Trophoblast cell (in vitro differentiated cells and primary cell): ENCODE data around the gene SLFN12L.

ENCODE experiments used
- DNase-seq, 2 donors: peaks; one replicate each; pipeline ENCODE4 v3.0.0-alpha.2; 2016
- H2AFZ ChIP-seq: 2 replicates; pipeline ENCODE4 v1.6.1; 2013; ENCODE audit warnings: low read length, moderate library complexity, mild to moderate bottlenecking; ENCODE audit not compliant: insufficient read depth, poor library complexity
- H2AK5ac ChIP-seq: 2 replicates; pipeline ENCODE4 v1.6.1; 2013; ENCODE audit warnings: mild to moderate bottlenecking, low read length
- H2BK120ac ChIP-seq: 2 replicates; pipeline ENCODE4 v1.6.1; 2013; ENCODE audit warnings: low read length, mild to moderate bottlenecking, moderate library complexity; ENCODE audit not compliant: insufficient read depth, poor library complexity
- H2BK12ac ChIP-seq: 2 replicates; pipeline ENCODE4 v1.6.1; 2013; ENCODE audit warnings: mild to moderate bottlenecking, low read length, moderate library complexity
- H2BK5ac ChIP-seq: 2 replicates; pipeline ENCODE4 v1.6.1; 2013; ENCODE audit warnings: low read length, low read depth, moderate library complexity, mild to moderate bottlenecking; ENCODE audit not compliant: poor library complexity
- H3K14ac ChIP-seq: 2 replicates; pipeline ENCODE4 v1.6.1; 2013; ENCODE audit warnings: mild to moderate bottlenecking, low read length
- H3K18ac ChIP-seq: 2 replicates; pipeline ENCODE4 v1.6.1; 2013; ENCODE audit warnings: mild to moderate bottlenecking, low read length
- H3K23ac ChIP-seq: 2 replicates; pipeline ENCODE4 v1.6.1; 2013; ENCODE audit warnings: low read length
- H3K27ac ChIP-seq: 2 replicates; pipeline ENCODE4 v1.5.1; 2013; ENCODE audit warnings: low read depth, mild to moderate bottlenecking, inconsistent platforms, low read length, moderate library complexity
- H3K27me3 ChIP-seq: 2 replicates; pipeline ENCODE4 v1.6.1; 2013; ENCODE audit warnings: inconsistent platforms, mild to moderate bottlenecking, low read length, moderate library complexity; ENCODE audit not compliant: insufficient read depth
- H3K36me3 ChIP-seq, 2 experiments: 1 replicate in 1 of 2; 2 replicates in 1 of 2; pipeline ENCODE4 v1.6.1; 2013; ENCODE audit warnings: low read length in 2 of 2, mild to moderate bottlenecking in 2 of 2, moderate library complexity in 1 of 2; ENCODE audit not compliant: insufficient read depth in 2 of 2, control insufficient read depth in 1 of 2
- H3K4ac ChIP-seq: 2 replicates; pipeline ENCODE4 v1.6.1; 2013; ENCODE audit warnings: low read depth, mild to moderate bottlenecking, low read length, moderate library complexity
- H3K4me1 ChIP-seq, 2 experiments: 1 replicate in 1 of 2; 2 replicates in 1 of 2; pipeline ENCODE4 v1.6.1; 2013; ENCODE audit warnings: low read length in 2 of 2, mild to moderate bottlenecking in 2 of 2, moderate library complexity in 1 of 2; ENCODE audit not compliant: insufficient read depth in 2 of 2, control insufficient read depth in 1 of 2
- H3K4me2 ChIP-seq: 2 replicates; pipeline ENCODE4 v1.6.1; 2013; ENCODE audit warnings: inconsistent platforms, mild to moderate bottlenecking, low read length, moderate library complexity
- H3K4me3 ChIP-seq: 2 replicates; pipeline ENCODE4 v1.5.1; 2013; ENCODE audit warnings: mild to moderate bottlenecking, low read depth, low read length, inconsistent platforms
- H3K79me1 ChIP-seq: one replicate; pipeline ENCODE4 v1.6.1; 2013; ENCODE audit warnings: low read length
- H3K79me2 ChIP-seq: 2 replicates; pipeline ENCODE4 v1.6.1; 2013; ENCODE audit warnings: low read length, mild to moderate bottlenecking; ENCODE audit not compliant: control insufficient read depth, insufficient read depth, poor library complexity
- H3K9ac ChIP-seq: 2 replicates; pipeline ENCODE4 v1.6.1; 2013; ENCODE audit warnings: mild to moderate bottlenecking, low read length
- H3K9me3 ChIP-seq: 2 replicates; pipeline ENCODE4 v1.6.1; 2013; ENCODE audit warnings: low read depth, mild to moderate bottlenecking, control low read depth, inconsistent platforms, low read length; ENCODE audit not compliant: insufficient read depth
- H4K12ac ChIP-seq: 2 replicates; pipeline ENCODE4 v1.6.1; 2013; ENCODE audit warnings: low read depth, mild to moderate bottlenecking, low read length, moderate library complexity
- H4K8ac ChIP-seq: 2 replicates; pipeline ENCODE4 v1.6.1; 2013; ENCODE audit warnings: low read depth, mild to moderate bottlenecking, low read length, moderate library complexity
- H4K91ac ChIP-seq: one replicate; pipeline ENCODE4 v1.6.1; 2013; ENCODE audit warnings: low read depth, mild to moderate bottlenecking, low read length, moderate library complexity
- WGBS: extraction: QIAGEN DNeasy Blood & Tissue Kit; methylation state at CpG from one replicate; pipeline ENCODE4 v1.1.7; 2013; ENCODE audit warnings: missing lambda C conversion rate; ENCODE audit not compliant: insufficient read length, insufficient coverage; ENCODE audit errors: extremely low coverage; 5-methylcytosine and 5-hydroxymethylcytosine counted together

Gene SLFN12L

GRCh38 chr17:35448214-35448898 is 89.1 kb downstream of the SLFN12L start, which contains the start of gene SLFN13:
SLFN13 (minus strand) TSS chr17:35448766; CDS start chr17:35445680, 3,086 bp downstream.
- peak; percentile 37 to 48 for DNase-seq
- peak within 1 kb of the TSS; percentile 19 for H3K9ac ChIP-seq
- WGBS, result no CpG with 5 or more reads among the region's 44 CpGs

DNA sequence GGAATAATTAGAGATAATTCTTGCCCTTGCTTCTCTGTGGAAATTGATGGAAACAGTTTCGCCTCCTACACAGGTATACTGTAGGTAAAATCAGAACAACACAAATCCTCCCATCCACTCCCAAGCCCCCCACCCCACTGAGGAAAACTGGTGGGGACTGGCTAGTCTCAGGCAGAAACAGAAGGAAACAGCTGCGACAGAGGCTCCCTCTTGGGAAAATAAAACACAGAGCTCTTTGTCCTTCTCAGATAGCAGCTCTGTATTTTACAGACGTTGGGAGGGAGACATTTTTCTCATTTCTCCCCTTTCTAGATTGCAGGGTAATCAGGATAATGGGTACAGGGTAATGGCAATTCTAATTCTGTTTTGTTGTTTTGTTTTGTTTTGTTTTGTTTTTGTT is 90.0 kb downstream of the SLFN12L start:
- Histone ChIP-seq H3K36me3 (peaks cover 0 to 3% of the 10 kb centered on the region in 2 experiments), H3K4me1 (peaks cover 6 to 9% of the 10 kb centered on the region in 2 experiments), H2AK5ac (no peak overlapping the region), H3K27me3 (peaks cover 9% of the 10 kb centered on the region), H3K23ac (no peak overlapping the region), H3K4me2 (peak overlapping the region; percentile 90), H3K4me3 (no peak overlapping the region), H3K14ac (no peak overlapping the region), H3K9me3 (no peaks in the 10 kb centered on the region), H3K4ac (no peak overlapping the region), H3K18ac (no peak overlapping the region), H4K8ac (no peak overlapping the region), H3K79me1 (peaks cover 5% of the 10 kb centered on the region), H2BK12ac (no peak overlapping the region), H3K27ac (no peak overlapping the region), H4K12ac (peak overlapping the region; percentile 24), H2BK5ac (no peak overlapping the region), H2AFZ (peak overlapping the region; percentile 79), H3K9ac (no peak overlapping the region), H2BK120ac (no peak overlapping the region), H4K91ac (peak overlapping the region; percentile 2), H3K79me2 (no peaks in the 10 kb centered on the region)
- DNase-seq, result no peak
- no CpG with 5 or more reads among the region's 3 CpGs for WGBS

More at GRCh38 chr17:35448214-35448898, 89.1 kb downstream of the SLFN12L start, which contains the start of gene SLFN13:
- Histone ChIP-seq H3K14ac (peak within 1 kb of the TSS; percentile 73), H3K4me2 (peak within 1 kb of the TSS; percentile 90), H4K12ac (no peak within 1 kb of the TSS), H2AK5ac (no peak within 1 kb of the TSS), H2BK120ac (peak within 1 kb of the TSS; percentile 29), H3K79me2 (no peaks in the 10 kb centered on the region), H3K9me3 (no peaks in the 10 kb centered on the region), H3K4me3 (peak within 1 kb of the TSS; percentile 72), H2BK12ac (peak within 1 kb of the TSS; percentile 29), H3K27me3 (peaks cover 9% of the 10 kb centered on the region), H3K79me1 (peaks cover 5% of the 10 kb centered on the region), H2AFZ (peak within 1 kb of the TSS; percentile 79), H3K36me3 (peaks cover 0 to 2% of the 10 kb centered on the region in 2 experiments), H4K91ac (peak within 1 kb of the TSS; percentile 49), H4K8ac (peak within 1 kb of the TSS; percentile 81), H3K18ac (peak within 1 kb of the TSS; percentile 78), H3K23ac (no peak within 1 kb of the TSS), H3K4me1 (peaks cover 6 to 9% of the 10 kb centered on the region in 2 experiments), H2BK5ac (peak within 1 kb of the TSS; percentile 15), H3K4ac (peak within 1 kb of the TSS; percentile 9), H3K27ac (peak within 1 kb of the TSS; percentile 12)

DNA sequence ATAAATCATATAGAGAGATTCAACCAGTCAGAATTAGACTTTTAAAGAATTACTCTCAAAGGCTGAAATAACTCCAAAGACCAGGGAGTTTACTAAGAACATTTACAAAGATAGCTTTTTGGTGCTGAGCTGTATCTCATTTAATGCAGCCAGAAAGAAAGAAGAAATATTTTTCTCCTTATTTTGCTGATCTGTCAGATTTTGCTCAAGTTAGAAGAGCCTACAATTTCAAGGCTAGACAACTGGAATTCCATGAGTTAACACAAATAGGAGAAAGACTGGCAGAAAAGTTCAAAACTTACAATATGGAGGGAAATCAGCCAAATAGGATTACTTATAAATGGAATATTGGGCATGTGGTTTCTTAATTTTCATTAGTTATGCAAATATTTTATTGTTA is 99.0 kb downstream of the SLFN12L start:
- Histone ChIP-seq H3K4me1 (peaks cover 2 to 4% of the 10 kb centered on the region in 2 experiments), H2AFZ (no peak overlapping the region), H2BK120ac (no peak overlapping the region), H3K79me1 (peaks cover 6% of the 10 kb centered on the region), H3K14ac (no peak overlapping the region), H4K8ac (no peak overlapping the region), H3K27me3 (no peaks in the 10 kb centered on the region), H4K12ac (no peak overlapping the region), H3K18ac (no peak overlapping the region), H2BK5ac (no peak overlapping the region), H3K9ac (no peak overlapping the region), H3K79me2 (no peaks in the 10 kb centered on the region), H2AK5ac (no peak overlapping the region), H3K4me2 (no peak overlapping the region), H3K36me3 (peaks cover 0 to 2% of the 10 kb centered on the region in 2 experiments), H3K23ac (no peak overlapping the region), H3K27ac (no peak overlapping the region), H4K91ac (no peak overlapping the region), H3K4ac (no peak overlapping the region), H3K4me3 (no peak overlapping the region), H3K9me3 (no peaks in the 10 kb centered on the region), H2BK12ac (no peak overlapping the region)
- DNase-seq, result no peak

GRCh38 chr17:35433075-35433894 is 104.2 kb downstream of the SLFN12L start:
- Histone ChIP-seq H3K4me3 (peak overlapping the region; percentile 12), H3K27me3 (no peaks in the 10 kb centered on the region), H2AFZ (peak overlapping the region; percentile 14), H3K23ac (no peak overlapping the region), H3K79me2 (peaks cover 4% of the 10 kb centered on the region), H3K18ac (peak overlapping the region; percentile 5), H3K4me2 (peak overlapping the region; percentile 89), H4K91ac (peak overlapping the region; percentile 75), H3K9me3 (no peaks in the 10 kb centered on the region), H3K4me1 (peaks cover 9 to 11% of the 10 kb centered on the region in 2 experiments), H3K4ac (no peak overlapping the region), H2BK5ac (peak overlapping the region; percentile 70), H3K79me1 (peaks cover 21% of the 10 kb centered on the region), H3K27ac (peak overlapping the region; percentile 98), H2AK5ac (no peak overlapping the region), H3K9ac (peak overlapping the region; percentile 9), H4K12ac (no peak overlapping the region), H2BK120ac (peak overlapping the region; percentile 8), H4K8ac (peak overlapping the region; percentile 56), H3K36me3 (no peaks in the 10 kb centered on the region), H2BK12ac (no peak overlapping the region), H3K14ac (peak overlapping the region; percentile 6)
- peak; percentile 92 to 96 for DNase-seq
- no CpG with 5 or more reads among the region's 19 CpGs for WGBS
